ENCODE measurements around the gene PACRG. TPM values are rescaled to one million over a fixed set of nuclear protein-coding genes. Genes with fewer than 3 reads are reported as not detected.

The PACRG gene
- total RNA-seq, 2 experiments from 2014 or later: not detected

- Mint-ChIP-seq H3K9me3 (ENCODE audit: low read depth) (peaks cover 11% of the 10 kb centered on the region), H3K27ac (no peak overlapping the region), H3K4me1 (no peaks in the 10 kb centered on the region), H3K36me3 (ENCODE audit: low read depth) (no peaks in the 10 kb centered on the region), H3K27me3 (no peaks in the 10 kb centered on the region), H3K4me3 (no peak overlapping the region)
- DNase-seq (no peak), ATAC-seq (no peak)
- ChIA-PET POLR2A (no interaction called here), CTCF (no interaction called here)
- intact Hi-C loops (cut with DNase I, micrococcal nuclease): no loop called here
Observed at GRCh38 chr6:163078712-163079111, 350.9 kb downstream of the PACRG start.

- Mint-ChIP-seq H3K27ac (no peak overlapping the region), H3K36me3 (ENCODE audit: low read depth) (no peaks in the 10 kb centered on the region), H3K9me3 (ENCODE audit: low read depth) (peaks cover 11% of the 10 kb centered on the region), H3K4me3 (no peak overlapping the region), H3K27me3 (no peaks in the 10 kb centered on the region), H3K4me1 (no peaks in the 10 kb centered on the region)
- CTCF ChIA-PET: no interaction called here
- ATAC-seq (no peak), DNase-seq (no peak)
- intact Hi-C loops (cut with DNase I, micrococcal nuclease): no loop called here
- POLR2A ChIA-PET: no interaction called here
Observed at GRCh38 chr6:163080228-163080627, 352.5 kb downstream of the PACRG start.

- no peaks in the 10 kb centered on the region for H3K36me3 Mint-ChIP-seq (ENCODE audit: low read depth)
- ChIA-PET POLR2A (no interaction called here), CTCF (no interaction called here)
- H3K9me3 Mint-ChIP-seq (ENCODE audit: low read depth): no peaks in the 10 kb centered on the region
- intact Hi-C loops (cut with DNase I, micrococcal nuclease): no loop called here
- H3K27me3 Mint-ChIP-seq: no peaks in the 10 kb centered on the region
- no peak overlapping the region for H3K4me3 Mint-ChIP-seq
- H3K4me1 Mint-ChIP-seq: no peaks in the 10 kb centered on the region
- H3K27ac Mint-ChIP-seq: no peak overlapping the region
- ATAC-seq (no peak), DNase-seq (no peak)
Observed at GRCh38 chr6:163083141-163083540, 355.4 kb downstream of the PACRG start.

GRCh38 chr6:163085426-163085825 lies 357.7 kb downstream of the PACRG start:
- DNase-seq: no peak
- ChIA-PET CTCF (interaction anchor here (0.6 kb wide), 1 partner anchor 60 kb away, joined by 3 read pairs; no protein-coding TSS in a partner anchor), POLR2A (interaction anchor here (0.8 kb wide), 1 partner anchor 164 kb away, joined by 4 read pairs; no protein-coding TSS in a partner anchor)
- H3K4me1 Mint-ChIP-seq: no peaks in the 10 kb centered on the region
- H3K27me3 Mint-ChIP-seq: no peaks in the 10 kb centered on the region
- no peak overlapping the region for H3K27ac Mint-ChIP-seq
- intact Hi-C loops (cut with DNase I, micrococcal nuclease): no loop called here
- H3K36me3 Mint-ChIP-seq (ENCODE audit: low read depth): no peaks in the 10 kb centered on the region
- H3K9me3 Mint-ChIP-seq (ENCODE audit: low read depth): no peaks in the 10 kb centered on the region
- no peak for ATAC-seq
- no peak overlapping the region for H3K4me3 Mint-ChIP-seq

- ATAC-seq (no peak), DNase-seq (no peak)
- H3K4me1 Mint-ChIP-seq: no peaks in the 10 kb centered on the region
- H3K27ac Mint-ChIP-seq: no peak overlapping the region
- CTCF ChIA-PET: no interaction called here
- no peaks in the 10 kb centered on the region for H3K36me3 Mint-ChIP-seq (ENCODE audit: low read depth)
- no peak overlapping the region for H3K4me3 Mint-ChIP-seq
- no peaks in the 10 kb centered on the region for H3K9me3 Mint-ChIP-seq (ENCODE audit: low read depth)
- no peaks in the 10 kb centered on the region for H3K27me3 Mint-ChIP-seq
- POLR2A ChIA-PET: interaction anchor here (0.8 kb wide), 1 partner anchor 164 kb away, joined by 4 read pairs; no protein-coding TSS in a partner anchor
- intact Hi-C loops (cut with DNase I, micrococcal nuclease): no loop called here
Observed at GRCh38 chr6:163085861-163086623, 358.3 kb downstream of the PACRG start.

- POLR2A ChIA-PET: no interaction called here
- Mint-ChIP-seq H3K27ac (no peak overlapping the region), H3K36me3 (ENCODE audit: low read depth) (no peaks in the 10 kb centered on the region), H3K4me3 (no peak overlapping the region), H3K9me3 (ENCODE audit: low read depth) (no peaks in the 10 kb centered on the region), H3K4me1 (no peaks in the 10 kb centered on the region), H3K27me3 (no peaks in the 10 kb centered on the region)
- DNase-seq: no peak
- CTCF ChIA-PET: no interaction called here
- intact Hi-C loops (cut with DNase I, micrococcal nuclease): no loop called here
- ATAC-seq: no peak
Observed at GRCh38 chr6:163086624-163086920, 358.8 kb downstream of the PACRG start.

GRCh38 chr6:163087981-163088380 lies 360.2 kb downstream of the PACRG start:
- ChIA-PET POLR2A (no interaction called here), CTCF (interaction anchor here (1.1 kb wide), 1 partner anchor 32 kb away, joined by 5 read pairs; no protein-coding TSS in a partner anchor)
- intact Hi-C loops (cut with DNase I, micrococcal nuclease): no loop called here
- no peaks in the 10 kb centered on the region for H3K4me1 Mint-ChIP-seq
- no peaks in the 10 kb centered on the region for H3K27me3 Mint-ChIP-seq
- H3K27ac Mint-ChIP-seq: no peak overlapping the region
- ATAC-seq: no peak
- H3K4me3 Mint-ChIP-seq: no peak overlapping the region
- H3K36me3 Mint-ChIP-seq (ENCODE audit: low read depth): no peaks in the 10 kb centered on the region
- no peak for DNase-seq
- H3K9me3 Mint-ChIP-seq (ENCODE audit: low read depth): no peaks in the 10 kb centered on the region

- no peaks in the 10 kb centered on the region for H3K36me3 Mint-ChIP-seq (ENCODE audit: low read depth)
- no peaks in the 10 kb centered on the region for H3K9me3 Mint-ChIP-seq (ENCODE audit: low read depth)
- intact Hi-C loops (cut with DNase I, micrococcal nuclease): no loop called here
- POLR2A ChIA-PET: no interaction called here
- no peaks in the 10 kb centered on the region for H3K27me3 Mint-ChIP-seq
- H3K4me3 Mint-ChIP-seq: no peak overlapping the region
- no peak for ATAC-seq
- CTCF ChIA-PET: interaction anchor here (0.7 kb wide), 1 partner anchor 261 kb away, joined by 3 read pairs; no protein-coding TSS in a partner anchor
- DNase-seq: no peak
- no peak overlapping the region for H3K27ac Mint-ChIP-seq
- no peaks in the 10 kb centered on the region for H3K4me1 Mint-ChIP-seq
Observed at GRCh38 chr6:163092876-163093275, 365.1 kb downstream of the PACRG start.

GRCh38 chr6:163094881-163095280 lies 367.1 kb downstream of the PACRG start:
- no peak overlapping the region for H3K4me3 Mint-ChIP-seq
- H3K27ac Mint-ChIP-seq: no peak overlapping the region
- POLR2A ChIA-PET: no interaction called here
- H3K4me1 Mint-ChIP-seq: no peaks in the 10 kb centered on the region
- no peaks in the 10 kb centered on the region for H3K9me3 Mint-ChIP-seq (ENCODE audit: low read depth)
- DNase-seq: no peak
- no peak for ATAC-seq
- CTCF ChIA-PET: no interaction called here
- H3K36me3 Mint-ChIP-seq (ENCODE audit: low read depth): no peaks in the 10 kb centered on the region
- intact Hi-C loops (cut with DNase I, micrococcal nuclease): no loop called here
- no peaks in the 10 kb centered on the region for H3K27me3 Mint-ChIP-seq

- H3K4me1 Mint-ChIP-seq: no peaks in the 10 kb centered on the region
- no peak overlapping the region for H3K4me3 Mint-ChIP-seq
- no peaks in the 10 kb centered on the region for H3K36me3 Mint-ChIP-seq (ENCODE audit: low read depth)
- DNase-seq: no peak
- ChIA-PET CTCF (no interaction called here), POLR2A (no interaction called here)
- no peaks in the 10 kb centered on the region for H3K9me3 Mint-ChIP-seq (ENCODE audit: low read depth)
- no peak for ATAC-seq
- H3K27me3 Mint-ChIP-seq: no peaks in the 10 kb centered on the region
- H3K27ac Mint-ChIP-seq: no peak overlapping the region
- intact Hi-C loops (cut with DNase I, micrococcal nuclease): no loop called here
Observed at GRCh38 chr6:163095401-163095800, 367.6 kb downstream of the PACRG start.

GRCh38 chr6:163098827-163099479 lies 371.2 kb downstream of the PACRG start:
- CTCF ChIA-PET: interaction anchor here (0.7 kb wide), 2 partner anchors 146 to 637 kb away, joined by 3 to 4 read pairs; no protein-coding TSS in a partner anchor
- no peak for ATAC-seq
- Mint-ChIP-seq H3K9me3 (ENCODE audit: low read depth) (peaks cover 2% of the 10 kb centered on the region), H3K4me1 (no peaks in the 10 kb centered on the region), H3K36me3 (ENCODE audit: low read depth) (no peaks in the 10 kb centered on the region), H3K4me3 (no peak overlapping the region), H3K27me3 (no peaks in the 10 kb centered on the region), H3K27ac (no peak overlapping the region)
- POLR2A ChIA-PET: no interaction called here
- intact Hi-C loops (cut with DNase I, micrococcal nuclease): no loop called here
- DNase-seq: no peak

GRCh38 chr6:163099621-163100171 lies 371.9 kb downstream of the PACRG start:
- Mint-ChIP-seq H3K4me3 (no peak overlapping the region), H3K4me1 (no peaks in the 10 kb centered on the region), H3K9me3 (ENCODE audit: low read depth) (peaks cover 4% of the 10 kb centered on the region), H3K27me3 (no peaks in the 10 kb centered on the region), H3K27ac (no peak overlapping the region), H3K36me3 (ENCODE audit: low read depth) (no peaks in the 10 kb centered on the region)
- no peak for DNase-seq
- ATAC-seq: no peak
- intact Hi-C loops (cut with DNase I, micrococcal nuclease): no loop called here
- ChIA-PET CTCF (interaction anchor here (0.7 kb wide), 2 partner anchors 146 to 636 kb away, joined by 3 to 4 read pairs; no protein-coding TSS in a partner anchor), POLR2A (no interaction called here)
